DMS153 treated with DMSO at 0.1 percent for 48 hours (cell line): ENCODE results near the gene PAK6.

Source experiments
- DNase-seq: peaks from one replicate; lab custom pipeline; 2025; ENCODE audit not compliant: unreplicated experiment; lab: John Stamatoyannopoulos, UW

Gene PAK6

GRCh38 chr15:40254452-40254851 lies 15.6 kb downstream of the PAK6 start:
- DNase-seq: no peak

GRCh38 chr15:40255033-40255432 lies 16.2 kb downstream of the PAK6 start:
- peak; percentile 11 for DNase-seq

GRCh38 chr15:40256638-40257235 lies 17.9 kb downstream of the PAK6 start:
- DNase-seq: no peak

GRCh38 chr15:40257656-40258450 lies 19.0 kb downstream of the PAK6 start:
- no peak for DNase-seq

GRCh38 chr15:40258544-40258943 lies 19.7 kb downstream of the PAK6 start:
- no peak for DNase-seq

GRCh38 chr15:40259021-40259420 lies 20.2 kb downstream of the PAK6 start:
- no peak for DNase-seq

- no peak for DNase-seq
Observed at GRCh38 chr15:40263024-40263754, 24.3 kb downstream of the PAK6 start.

GRCh38 chr15:40264321-40265153 lies 25.7 kb downstream of the PAK6 start:
- no peak for DNase-seq

- no peak for DNase-seq
Observed at GRCh38 chr15:40265355-40265754, 26.5 kb downstream of the PAK6 start.

- no peak for DNase-seq
Observed at GRCh38 chr15:40265875-40266274, 27.0 kb downstream of the PAK6 start.

- DNase-seq: no peak
Observed at GRCh38 chr15:40266828-40267304, 28.0 kb downstream of the PAK6 start.

GRCh38 chr15:40267670-40268069 lies 28.8 kb downstream of the PAK6 start:
- no peak for DNase-seq

- no peak for DNase-seq
Observed at GRCh38 chr15:40269604-40270003, 30.7 kb downstream of the PAK6 start.

- DNase-seq: no peak
Observed at GRCh38 chr15:40270246-40270995, 31.6 kb downstream of the PAK6 start.

- no peak for DNase-seq
Observed at GRCh38 chr15:40271685-40272484, 33.0 kb downstream of the PAK6 start.

GRCh38 chr15:40272485-40273056 lies 33.7 kb downstream of the PAK6 start:
- DNase-seq: no peak

- no peak for DNase-seq
Observed at GRCh38 chr15:40273428-40273827, 34.6 kb downstream of the PAK6 start.

GRCh38 chr15:40274350-40275274 lies 35.7 kb downstream of the PAK6 start:
- DNase-seq: peak; percentile 37
